ENCODE results near the gene FUS.
"Not testable (repeated sequence)": the region's sequence is repeated elsewhere in the genome, so short reads cannot be mapped to it uniquely, and the experiment has no call there.

FUS gene

DNA sequence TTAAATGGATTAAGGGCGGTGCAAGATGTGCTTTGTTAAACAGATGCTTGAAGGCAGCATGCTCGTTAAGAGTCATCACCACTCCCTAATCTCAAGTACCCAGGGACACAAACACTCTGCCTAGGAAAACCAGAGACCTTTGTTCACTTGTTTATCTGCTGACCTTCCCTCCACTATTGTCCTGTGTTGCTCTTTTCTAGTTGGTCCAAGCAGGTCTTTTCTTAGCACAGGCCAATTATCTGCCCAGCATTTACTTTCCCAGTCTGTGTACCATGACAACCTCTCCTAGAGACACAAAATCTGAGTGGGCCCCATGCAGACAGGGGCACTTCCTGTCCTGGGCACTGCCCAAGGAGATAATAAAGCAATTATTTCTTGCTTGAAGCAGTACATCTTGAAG, 9.9 kb upstream of the FUS start:
- H3K23ac ChIP-seq (ENCODE audit: low read depth, low read length, poor library complexity); H2BK120ac ChIP-seq (ENCODE audit: low read depth, low read length); H3K14ac ChIP-seq (ENCODE audit: low read length); H2BK15ac ChIP-seq (ENCODE audit: low read length); H3K4me1 ChIP-seq (ENCODE audit: control insufficient read depth in 2 of 2, insufficient read depth in 1 of 2, low read depth in 1 of 2, low read length in 2 of 2); H4K8ac ChIP-seq (ENCODE audit: low read depth, low read length); H3K27me3 ChIP-seq (ENCODE audit: control insufficient read depth in 3 of 3, insufficient read depth in 3 of 3, low read depth in 1 of 3, low read length in 3 of 3); H3K36me3 ChIP-seq (replicated peaks in 1 of 2; ENCODE audit: control insufficient read depth in 2 of 2, insufficient read depth in 2 of 2, low read length in 2 of 2); H3K9me3 ChIP-seq (replicated peaks in 1 of 2; ENCODE audit: control insufficient read depth in 2 of 2, insufficient read depth in 1 of 2, low read depth in 1 of 2, low read length in 2 of 2); H3K4me3 ChIP-seq (ENCODE audit: low read length in 2 of 2); H2BK12ac ChIP-seq (ENCODE audit: low read length); H3K4ac ChIP-seq (ENCODE audit: low read length); H3K18ac ChIP-seq (ENCODE audit: low read length); H3K79me1 ChIP-seq (ENCODE audit: low read depth, low read length); H2AK5ac ChIP-seq (ENCODE audit: low read depth, low read length); H4K91ac ChIP-seq (ENCODE audit: low read depth, low read length, poor library complexity); H3K9ac ChIP-seq (ENCODE audit: low read depth, low read length, poor library complexity); H3K27ac ChIP-seq (replicated peaks; ENCODE audit: low read length); H3K4me2 ChIP-seq (ENCODE audit: insufficient read depth, low read length, poor library complexity, severe bottlenecking); H2BK5ac ChIP-seq (ENCODE audit: low read length): not testable (repeated sequence)
- peak overlapping the region; percentile 46 for H2AFZ ChIP-seq (ENCODE audit: low read length)
- no CpG with 5 or more reads among the region's 2 CpGs for WGBS, 2 donors (ENCODE audit: extremely low coverage in 2 of 2, insufficient read length in 2 of 2, insufficient replicate concordance in 1 of 2)
- peak; percentile 42 for DNase-seq (ENCODE audit: low spot score)

DNA sequence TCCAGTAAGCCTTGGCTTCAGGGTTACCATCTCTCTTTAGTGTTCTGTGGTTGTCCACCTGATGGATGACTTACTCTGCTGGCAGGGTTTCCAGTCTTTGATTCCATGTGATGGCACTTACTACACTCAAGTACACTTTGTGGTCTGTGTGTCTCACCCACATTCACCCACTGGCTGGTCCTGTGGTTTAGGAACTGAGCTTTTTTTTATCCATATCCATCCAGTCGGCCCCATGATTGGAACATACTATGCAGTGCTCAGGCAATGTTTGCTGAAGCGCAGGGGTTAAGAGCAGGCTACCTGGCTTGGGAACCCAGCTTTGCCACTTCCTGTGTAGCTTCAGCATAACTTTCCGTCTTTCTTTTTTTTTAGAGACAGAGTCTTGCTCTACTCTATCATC, 2.8 kb upstream of the FUS start:
- Histone ChIP-seq H4K91ac (ENCODE audit: low read depth, low read length, poor library complexity) (no peak overlapping the region), H2AFZ (ENCODE audit: low read length) (no peak overlapping the region), H3K79me1 (ENCODE audit: low read depth, low read length) (no peaks in the 10 kb centered on the region), H3K4ac (ENCODE audit: low read length) (no peak overlapping the region), H3K4me2 (ENCODE audit: insufficient read depth, low read length, poor library complexity, severe bottlenecking) (no peak overlapping the region), H2BK5ac (ENCODE audit: low read length) (no peak overlapping the region), H3K14ac (ENCODE audit: low read length) (no peak overlapping the region), H3K18ac (ENCODE audit: low read length) (no peak overlapping the region), H2AK5ac (ENCODE audit: low read depth, low read length) (no peak overlapping the region), H2BK15ac (ENCODE audit: low read length) (no peak overlapping the region), H3K4me1 (ENCODE audit: control insufficient read depth in 2 of 2, insufficient read depth in 1 of 2, low read depth in 1 of 2, low read length in 2 of 2) (peaks cover 2 to 3% of the 10 kb centered on the region in 2 donors), H2BK120ac (ENCODE audit: low read depth, low read length) (no peak overlapping the region), H4K8ac (ENCODE audit: low read depth, low read length) (no peak overlapping the region), H3K23ac (ENCODE audit: low read depth, low read length, poor library complexity) (no peak overlapping the region), H3K9ac (ENCODE audit: low read depth, low read length, poor library complexity) (no peak overlapping the region), H3K27ac (replicated peaks; ENCODE audit: low read length) (no peak overlapping the region), H3K27me3 (ENCODE audit: control insufficient read depth in 3 of 3, insufficient read depth in 3 of 3, low read depth in 1 of 3, low read length in 3 of 3) (peaks cover 0 to 2% (median 0%) of the 10 kb centered on the region in 3 experiments), H3K9me3 (replicated peaks in 1 of 2; ENCODE audit: control insufficient read depth in 2 of 2, insufficient read depth in 1 of 2, low read depth in 1 of 2, low read length in 2 of 2) (no peaks in the 10 kb centered on the region), H3K4me3 (ENCODE audit: low read length in 2 of 2) (no peak overlapping the region), H2BK12ac (ENCODE audit: low read length) (no peak overlapping the region), H3K36me3 (replicated peaks in 1 of 2; ENCODE audit: control insufficient read depth in 2 of 2, insufficient read depth in 2 of 2, low read length in 2 of 2) (peaks cover 0 to 15% of the 10 kb centered on the region in 2 donors)
- DNase-seq (ENCODE audit: low spot score) = no peak
- no CpG with 5 or more reads among the region's 3 CpGs for WGBS, 2 donors (ENCODE audit: extremely low coverage in 2 of 2, insufficient read length in 2 of 2, insufficient replicate concordance in 1 of 2)

DNA sequence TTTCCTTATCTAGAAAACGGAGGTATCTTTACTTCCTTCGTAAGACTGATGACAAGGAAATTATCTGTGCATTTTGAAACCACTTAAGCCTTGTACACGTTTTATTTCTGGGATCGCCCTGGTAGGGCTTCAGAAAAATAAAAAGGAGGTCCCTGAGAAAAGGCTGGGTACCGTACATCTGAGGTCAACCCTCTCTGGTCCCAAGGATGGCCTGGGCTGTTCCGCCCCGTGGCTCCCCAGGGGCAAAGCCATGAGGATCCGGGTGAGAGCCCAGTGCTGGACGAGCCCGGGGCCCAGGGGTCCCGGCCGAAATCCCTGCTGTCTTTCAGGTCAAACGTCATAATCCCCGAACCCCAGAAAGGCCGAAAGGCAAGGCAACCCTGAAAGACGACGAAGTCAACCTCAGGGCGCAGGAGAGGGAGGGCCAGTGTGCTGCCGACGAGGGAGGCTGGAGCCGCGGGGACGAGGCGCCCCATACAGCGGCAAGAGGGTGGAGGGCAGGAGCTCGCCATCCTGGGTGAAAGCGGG, 656 bp upstream of the FUS start:
- Histone ChIP-seq H3K14ac (ENCODE audit: low read length) (no peak overlapping the region), H2AFZ (ENCODE audit: low read length) (peak overlapping the region; percentile 92), H3K9me3 (replicated peaks in 1 of 2; ENCODE audit: control insufficient read depth in 2 of 2, insufficient read depth in 1 of 2, low read depth in 1 of 2, low read length in 2 of 2) (no peaks in the 10 kb centered on the region), H2BK15ac (ENCODE audit: low read length) (peak overlapping the region; percentile 92), H3K9ac (ENCODE audit: low read depth, low read length, poor library complexity) (peak overlapping the region; percentile 99), H3K4me1 (ENCODE audit: control insufficient read depth in 2 of 2, insufficient read depth in 1 of 2, low read depth in 1 of 2, low read length in 2 of 2) (peaks cover 7 to 11% of the 10 kb centered on the region in 2 donors), H2AK5ac (ENCODE audit: low read depth, low read length) (no peak overlapping the region), H2BK120ac (ENCODE audit: low read depth, low read length) (peak overlapping the region; percentile 2), H3K23ac (ENCODE audit: low read depth, low read length, poor library complexity) (peak overlapping the region; percentile 92), H3K79me1 (ENCODE audit: low read depth, low read length) (no peaks in the 10 kb centered on the region), H3K27ac (replicated peaks; ENCODE audit: low read length) (peak overlapping the region; percentile 93), H3K18ac (ENCODE audit: low read length) (peak overlapping the region; percentile 99), H3K27me3 (ENCODE audit: control insufficient read depth in 3 of 3, insufficient read depth in 3 of 3, low read depth in 1 of 3, low read length in 3 of 3) (peaks cover 0 to 2% (median 0%) of the 10 kb centered on the region in 3 experiments), H3K4ac (ENCODE audit: low read length) (no peak overlapping the region), H2BK5ac (ENCODE audit: low read length) (peak overlapping the region; percentile 56), H4K91ac (ENCODE audit: low read depth, low read length, poor library complexity) (no peak overlapping the region), H3K36me3 (replicated peaks in 1 of 2; ENCODE audit: control insufficient read depth in 2 of 2, insufficient read depth in 2 of 2, low read length in 2 of 2) (peaks cover 13 to 37% of the 10 kb centered on the region in 2 donors), H3K4me3 (ENCODE audit: low read length in 2 of 2) (peak overlapping the region; percentile 88 to 97), H2BK12ac (ENCODE audit: low read length) (no peak overlapping the region), H4K8ac (ENCODE audit: low read depth, low read length) (no peak overlapping the region), H3K4me2 (ENCODE audit: insufficient read depth, low read length, poor library complexity, severe bottlenecking) (peak overlapping the region; percentile 66)
- WGBS, 2 donors (ENCODE audit: extremely low coverage in 2 of 2, insufficient read length in 2 of 2, insufficient replicate concordance in 1 of 2) = no CpG with 5 or more reads among the region's 27 CpGs
- DNase-seq (ENCODE audit: low spot score) = no peak

DNA sequence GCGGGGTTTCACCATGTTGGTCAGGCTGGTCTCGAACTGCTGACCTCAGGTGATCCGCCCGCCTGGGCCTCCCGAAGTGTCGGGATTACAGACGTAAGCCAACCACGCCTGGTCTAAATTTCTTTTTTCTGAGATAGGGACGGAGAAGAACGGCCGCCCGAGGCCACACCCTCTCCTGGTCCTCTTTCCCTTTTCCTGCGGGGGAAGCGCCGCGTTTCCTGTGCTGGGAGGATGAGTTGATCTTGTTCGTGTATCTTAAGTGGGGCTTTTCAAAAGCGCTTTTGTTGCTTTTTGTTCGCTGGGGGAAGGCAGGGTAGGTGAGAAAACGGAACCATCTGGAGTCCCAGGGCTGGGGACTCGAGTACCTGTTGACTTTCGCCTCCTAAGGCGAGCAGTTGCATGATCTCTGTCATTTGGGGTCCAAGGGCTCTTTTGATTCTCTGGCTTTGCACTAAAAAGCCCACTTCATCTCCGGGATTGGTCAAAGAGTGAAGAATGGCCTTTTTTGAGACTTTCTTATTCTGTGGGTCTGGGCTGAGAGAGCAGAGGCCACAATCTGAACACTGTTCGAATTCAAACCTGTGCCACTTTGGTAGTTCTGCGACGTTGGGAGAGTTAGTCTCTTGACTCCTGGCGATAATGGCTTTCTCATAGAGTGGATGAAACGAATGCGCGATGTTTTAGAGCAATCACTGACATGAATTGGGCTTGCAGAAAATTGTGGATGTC, 1.3 kb downstream of the FUS start:
- Histone ChIP-seq H3K4me3 (ENCODE audit: low read length in 2 of 2) (peak overlapping the region; percentile 88 to 95), H3K4me2 (ENCODE audit: insufficient read depth, low read length, poor library complexity, severe bottlenecking) (peak overlapping the region; percentile 62), H2BK12ac (ENCODE audit: low read length) (no peak overlapping the region), H2BK5ac (ENCODE audit: low read length) (no peak overlapping the region), H2BK120ac (ENCODE audit: low read depth, low read length) (no peak overlapping the region), H3K14ac (ENCODE audit: low read length) (no peak overlapping the region), H3K4me1 (ENCODE audit: control insufficient read depth in 2 of 2, insufficient read depth in 1 of 2, low read depth in 1 of 2, low read length in 2 of 2) (peaks cover 7 to 11% of the 10 kb centered on the region in 2 donors), H3K79me1 (ENCODE audit: low read depth, low read length) (peaks cover 4% of the 10 kb centered on the region), H2AK5ac (ENCODE audit: low read depth, low read length) (peak overlapping the region; percentile 21), H3K18ac (ENCODE audit: low read length) (peak overlapping the region; percentile 35), H3K9ac (ENCODE audit: low read depth, low read length, poor library complexity) (peak overlapping the region; percentile 79), H3K36me3 (replicated peaks in 1 of 2; ENCODE audit: control insufficient read depth in 2 of 2, insufficient read depth in 2 of 2, low read length in 2 of 2) (peaks cover 25 to 56% of the 10 kb centered on the region in 2 donors), H2AFZ (ENCODE audit: low read length) (no peak overlapping the region), H3K9me3 (replicated peaks in 1 of 2; ENCODE audit: control insufficient read depth in 2 of 2, insufficient read depth in 1 of 2, low read depth in 1 of 2, low read length in 2 of 2) (no peaks in the 10 kb centered on the region), H3K27me3 (ENCODE audit: control insufficient read depth in 3 of 3, insufficient read depth in 3 of 3, low read depth in 1 of 3, low read length in 3 of 3) (peaks cover 0 to 2% (median 0%) of the 10 kb centered on the region in 3 experiments), H3K23ac (ENCODE audit: low read depth, low read length, poor library complexity) (no peak overlapping the region), H4K8ac (ENCODE audit: low read depth, low read length) (no peak overlapping the region), H4K91ac (ENCODE audit: low read depth, low read length, poor library complexity) (no peak overlapping the region), H3K4ac (ENCODE audit: low read length) (no peak overlapping the region), H3K27ac (replicated peaks; ENCODE audit: low read length) (peak overlapping the region; percentile 57), H2BK15ac (ENCODE audit: low read length) (no peak overlapping the region)
- no CpG with 5 or more reads among the region's 31 CpGs for WGBS, 2 donors (ENCODE audit: extremely low coverage in 2 of 2, insufficient read length in 2 of 2, insufficient replicate concordance in 1 of 2)
- peak; percentile 20 for DNase-seq (ENCODE audit: low spot score)

Data from neuronal stem cell (in vitro differentiated cells).